ENCODE data around the gene PRICKLE3. TPM values are rescaled to one million over a fixed set of nuclear protein-coding genes. Genes with fewer than 3 reads are reported as not detected.

The PRICKLE3 gene
- polyA plus RNA-seq, 5 donors: 4.2 to 7.3 (median 6.4) TPM

Other genes with a start within 250 kb of the PRICKLE3 start
- gene OTUD5, start 228.8 kb downstream of the PRICKLE3 start, polyA plus RNA-seq (ENCODE audit: insufficient read depth in 1 of 5, insufficient read length in 5 of 5, low replicate concordance in 1 of 5): 10 to 100 TPM; 46.3 to 59.4 (median 55.7) TPM
- gene KCND1, start 214.5 kb downstream of the PRICKLE3 start, polyA plus RNA-seq (ENCODE audit: insufficient read depth in 1 of 5, insufficient read length in 5 of 5, low replicate concordance in 1 of 5): 1 to 10 TPM; 3.5 to 4.3 (median 4.0) TPM
- gene GRIPAP1, start 184.1 kb downstream of the PRICKLE3 start, polyA plus RNA-seq (ENCODE audit: insufficient read depth in 1 of 5, insufficient read length in 5 of 5, low replicate concordance in 1 of 5): 10 to 100 TPM; 49.1 to 64.6 (median 56.9) TPM
- gene TFE3, start 143.0 kb downstream of the PRICKLE3 start, polyA plus RNA-seq (ENCODE audit: insufficient read depth in 1 of 5, insufficient read length in 5 of 5, low replicate concordance in 1 of 5): 10 to 100 TPM; 33.3 to 46.8 (median 42.2) TPM
- 10 to 100 TPM; 11.4 to 19.0 (median 16.9) TPM for gene CCDC120, start 127.4 kb downstream of the PRICKLE3 start, polyA plus RNA-seq (ENCODE audit: insufficient read depth in 1 of 5, insufficient read length in 5 of 5, low replicate concordance in 1 of 5)
- 10 to 100 TPM; 28.8 to 40.9 (median 35.7) TPM for gene PRAF2, start 112.4 kb downstream of the PRICKLE3 start, polyA plus RNA-seq (ENCODE audit: insufficient read depth in 1 of 5, insufficient read length in 5 of 5, low replicate concordance in 1 of 5)
- 10 to 100 TPM; 40.9 to 61.7 (median 48.2) TPM for gene WDR45, start 106.5 kb downstream of the PRICKLE3 start, polyA plus RNA-seq (ENCODE audit: insufficient read depth in 1 of 5, insufficient read length in 5 of 5, low replicate concordance in 1 of 5)
- 10 to 100 TPM; 20.5 to 26.9 (median 21.1) TPM for gene GPKOW, start 62.6 kb downstream of the PRICKLE3 start, polyA plus RNA-seq (ENCODE audit: insufficient read depth in 1 of 5, insufficient read length in 5 of 5, low replicate concordance in 1 of 5)
- gene MAGIX, start 23.6 kb downstream of the PRICKLE3 start, polyA plus RNA-seq (ENCODE audit: insufficient read depth in 1 of 5, insufficient read length in 5 of 5, low replicate concordance in 1 of 5): 1 to 10 TPM; 1.5 to 4.0 (median 2.1) TPM
- 10 to 100 TPM; 41.4 to 63.7 (median 55.9) TPM for gene PLP2, start 14.5 kb downstream of the PRICKLE3 start, polyA plus RNA-seq (ENCODE audit: insufficient read depth in 1 of 5, insufficient read length in 5 of 5, low replicate concordance in 1 of 5)
- 1 to 10 TPM; 2.8 to 3.5 (median 3.1) TPM for gene SYP, start 13.8 kb upstream of the PRICKLE3 start, polyA plus RNA-seq (ENCODE audit: insufficient read depth in 1 of 5, insufficient read length in 5 of 5, low replicate concordance in 1 of 5)
- under 1 TPM; 0.09 to 0.66 (median 0.45) TPM for gene CACNA1F, start 47.0 kb upstream of the PRICKLE3 start, polyA plus RNA-seq (ENCODE audit: insufficient read depth in 1 of 5, insufficient read length in 5 of 5, low replicate concordance in 1 of 5)
- 10 to 100 TPM; 11.4 to 19.4 (median 14.0) TPM for gene CCDC22, start 49.1 kb upstream of the PRICKLE3 start, polyA plus RNA-seq (ENCODE audit: insufficient read depth in 1 of 5, insufficient read length in 5 of 5, low replicate concordance in 1 of 5)
- gene FOXP3, start 78.3 kb upstream of the PRICKLE3 start, polyA plus RNA-seq (ENCODE audit: insufficient read depth in 1 of 5, insufficient read length in 5 of 5, low replicate concordance in 1 of 5): under 1 TPM; 0.32 to 0.73 (median 0.69) TPM
- gene PPP1R3F, start 83.4 kb upstream of the PRICKLE3 start, polyA plus RNA-seq (ENCODE audit: insufficient read depth in 1 of 5, insufficient read length in 5 of 5, low replicate concordance in 1 of 5): 1 to 10 TPM; 4.8 to 8.1 (median 5.8) TPM
- gene GAGE10, start 117.3 kb upstream of the PRICKLE3 start, polyA plus RNA-seq (ENCODE audit: insufficient read depth in 1 of 5, insufficient read length in 5 of 5, low replicate concordance in 1 of 5): under 1 TPM in 2 of 5 donors, not detected in 3; 0.22 to 0.40 TPM
- gene GAGE12J, start 135.7 kb upstream of the PRICKLE3 start, polyA plus RNA-seq (ENCODE audit: insufficient read depth in 1 of 5, insufficient read length in 5 of 5, low replicate concordance in 1 of 5): not detected
- gene GAGE13, start 145.2 kb upstream of the PRICKLE3 start, polyA plus RNA-seq (ENCODE audit: insufficient read depth in 1 of 5, insufficient read length in 5 of 5, low replicate concordance in 1 of 5): not detected

All from right lung (tissue), 5 donors.